Measurements from ENCODE around the gene CCR1. TPM values are rescaled to one million over a fixed set of nuclear protein-coding genes. Genes with fewer than 3 reads are reported as not detected.

CCR1 gene
- total RNA-seq, 1 experiment from 2014 or later = 0.10 TPM

GRCh38 chr3:46200211-46200610 is 7.9 kb downstream of the CCR1 start:
- ChIA-PET POLR2A (no interaction called here), CTCF (no interaction called here), RAD21 (ENCODE audit: low non-redundant PET in 1 of 2, low total read pairs in 2 of 2, uncharacterized antibody in 2 of 2, unreplicated experiment in 2 of 2) (no interaction called here)
- Histone ChIP-seq H3K9me3 (ENCODE audit: control insufficient read depth in 1 of 2, insufficient read depth in 1 of 2, low read depth in 1 of 2, low read length in 2 of 2) (no peaks in the 10 kb centered on the region), H3K4me1 (ENCODE audit: control insufficient read depth in 1 of 2, insufficient read depth in 2 of 2, low read length in 2 of 2) (no peaks in the 10 kb centered on the region), H3K4me2 (ENCODE audit: low read length) (no peak overlapping the region), H3K4me3 (replicated peaks in 1 of 2; ENCODE audit: low read depth in 1 of 2, low read length in 2 of 2) (no peak overlapping the region), H3K79me2 (ENCODE audit: insufficient read depth, low read length) (no peaks in the 10 kb centered on the region), H2AFZ (ENCODE audit: low read depth, low read length, poor library complexity, severe bottlenecking) (no peak overlapping the region), H3K27ac (ENCODE audit: low read depth, low read length) (no peak overlapping the region), H3K27me3 (ENCODE audit: insufficient read depth, low read length) (no peaks in the 10 kb centered on the region), H4K20me1 (ENCODE audit: insufficient read depth) (no peaks in the 10 kb centered on the region), H3K9me2 (ENCODE audit: insufficient read depth) (no peaks in the 10 kb centered on the region), H3K36me3 (ENCODE audit: control insufficient read depth in 1 of 2, insufficient read depth in 2 of 2, low read length in 2 of 2) (no peaks in the 10 kb centered on the region), H3K9ac (ENCODE audit: low read length) (no peak overlapping the region)
- DNase-seq (ENCODE audit: low read depth, low spot score) (no peak), ATAC-seq (no peak)
- BruUV-seq (replicated peaks) = no TSS peak
- no peak for TF ChIP-seq SIN3A (IDR thresholded peaks at IDR 0.05; ENCODE audit: low read depth)
- TF ChIP-seq RAD21 (IDR thresholded peaks at IDR 0.05; ENCODE audit: low read depth) = no peak
- no peak for TF ChIP-seq EGR1 (IDR thresholded peaks at IDR 0.05; ENCODE audit: low read depth)
- no peak for TF ChIP-seq EZH2 (IDR thresholded peaks at IDR 0.05)
- TF ChIP-seq, protein P1, sequence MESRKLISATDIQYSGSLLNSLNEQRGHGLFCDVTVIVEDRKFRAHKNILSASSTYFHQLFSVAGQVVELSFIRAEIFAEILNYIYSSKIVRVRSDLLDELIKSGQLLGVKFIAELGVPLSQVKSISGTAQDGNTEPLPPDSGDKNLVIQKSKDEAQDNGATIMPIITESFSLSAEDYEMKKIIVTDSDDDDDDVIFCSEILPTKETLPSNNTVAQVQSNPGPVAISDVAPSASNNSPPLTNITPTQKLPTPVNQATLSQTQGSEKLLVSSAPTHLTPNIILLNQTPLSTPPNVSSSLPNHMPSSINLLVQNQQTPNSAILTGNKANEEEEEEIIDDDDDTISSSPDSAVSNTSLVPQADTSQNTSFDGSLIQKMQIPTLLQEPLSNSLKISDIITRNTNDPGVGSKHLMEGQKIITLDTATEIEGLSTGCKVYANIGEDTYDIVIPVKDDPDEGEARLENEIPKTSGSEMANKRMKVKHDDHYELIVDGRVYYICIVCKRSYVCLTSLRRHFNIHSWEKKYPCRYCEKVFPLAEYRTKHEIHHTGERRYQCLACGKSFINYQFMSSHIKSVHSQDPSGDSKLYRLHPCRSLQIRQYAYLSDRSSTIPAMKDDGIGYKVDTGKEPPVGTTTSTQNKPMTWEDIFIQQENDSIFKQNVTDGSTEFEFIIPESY (IDR thresholded peaks at IDR 0.05; ENCODE audit: extremely low read depth, insufficient replicate concordance, low read length) = no peak
- TF ChIP-seq SRF (IDR thresholded peaks at IDR 0.05; ENCODE audit: low read depth) = no peak
- TF ChIP-seq, protein P2, sequence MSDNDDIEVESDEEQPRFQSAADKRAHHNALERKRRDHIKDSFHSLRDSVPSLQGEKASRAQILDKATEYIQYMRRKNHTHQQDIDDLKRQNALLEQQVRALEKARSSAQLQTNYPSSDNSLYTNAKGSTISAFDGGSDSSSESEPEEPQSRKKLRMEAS (IDR thresholded peaks at IDR 0.05) = no peak
- TF ChIP-seq CEBPB (IDR thresholded peaks at IDR 0.05; ENCODE audit: low read depth) = no peak
- no peak for TF ChIP-seq YY1 (IDR thresholded peaks at IDR 0.05; ENCODE audit: extremely low read depth, insufficient replicate concordance, low read depth, low read length)
- TF ChIP-seq TCF7L2 (IDR thresholded peaks at IDR 0.05; ENCODE audit: borderline replicate concordance, extremely low read depth, insufficient read depth, insufficient read length) = no peak
- no peak for TF ChIP-seq ATF3 (IDR thresholded peaks at IDR 0.05)
- TF ChIP-seq ZFX (IDR thresholded peaks at IDR 0.05) = no peak
- no peak for TF ChIP-seq CBX3 (IDR thresholded peaks at IDR 0.05; ENCODE audit: low read depth)
- TF ChIP-seq POLR2AphosphoS5 (IDR thresholded peaks at IDR 0.05; ENCODE audit: low read depth, low read length) = no peak
- TF ChIP-seq JUND (IDR thresholded peaks at IDR 0.05) = no peak
- TF ChIP-seq POLR2A (IDR thresholded peaks at IDR 0.05; ENCODE audit: borderline replicate concordance, extremely low read depth, insufficient read depth, insufficient read length) = no peak
- no peak for TF ChIP-seq ZNF274 (IDR thresholded peaks at IDR 0.05; ENCODE audit: low read depth, low read length)
- TF ChIP-seq SP1 (IDR thresholded peaks at IDR 0.05; ENCODE audit: low read depth) = no peak
- TF ChIP-seq, protein P3, sequence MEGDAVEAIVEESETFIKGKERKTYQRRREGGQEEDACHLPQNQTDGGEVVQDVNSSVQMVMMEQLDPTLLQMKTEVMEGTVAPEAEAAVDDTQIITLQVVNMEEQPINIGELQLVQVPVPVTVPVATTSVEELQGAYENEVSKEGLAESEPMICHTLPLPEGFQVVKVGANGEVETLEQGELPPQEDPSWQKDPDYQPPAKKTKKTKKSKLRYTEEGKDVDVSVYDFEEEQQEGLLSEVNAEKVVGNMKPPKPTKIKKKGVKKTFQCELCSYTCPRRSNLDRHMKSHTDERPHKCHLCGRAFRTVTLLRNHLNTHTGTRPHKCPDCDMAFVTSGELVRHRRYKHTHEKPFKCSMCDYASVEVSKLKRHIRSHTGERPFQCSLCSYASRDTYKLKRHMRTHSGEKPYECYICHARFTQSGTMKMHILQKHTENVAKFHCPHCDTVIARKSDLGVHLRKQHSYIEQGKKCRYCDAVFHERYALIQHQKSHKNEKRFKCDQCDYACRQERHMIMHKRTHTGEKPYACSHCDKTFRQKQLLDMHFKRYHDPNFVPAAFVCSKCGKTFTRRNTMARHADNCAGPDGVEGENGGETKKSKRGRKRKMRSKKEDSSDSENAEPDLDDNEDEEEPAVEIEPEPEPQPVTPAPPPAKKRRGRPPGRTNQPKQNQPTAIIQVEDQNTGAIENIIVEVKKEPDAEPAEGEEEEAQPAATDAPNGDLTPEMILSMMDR (IDR thresholded peaks at IDR 0.05 in 2 of 3, conservative IDR thresholded peaks at IDR 0.05 in 1 of 3; ENCODE audit: borderline replicate concordance in 1 of 3, insufficient read depth in 1 of 3, low read depth in 2 of 3, low read length in 2 of 3) = no peak
- no peak for TF ChIP-seq ELF1 (IDR thresholded peaks at IDR 0.05; ENCODE audit: borderline replicate concordance, low read depth)
- intact Hi-C loops (cut with micrococcal nuclease) = no loop called here

Measured in HCT116 (cell line).